Body of pancreas (tissue), 4 donors: ENCODE results near the gene ANKRD55.
"Not testable (repeated sequence)": the region's sequence is repeated elsewhere in the genome, so short reads cannot be mapped to it uniquely, and the experiment has no call there.

Source experiments
- POLR2A ChIP-seq, 3 donors: fragments of 450-650 bp; IDR thresholded peaks; one replicate each; pipeline ENCODE4 v1.6.1; 2016; ENCODE audit warnings: antibody characterized with exemption in 3 of 3, mild to moderate bottlenecking in 2 of 3
- TF ChIP-seq, protein P1 (sequence below), 7 experiments: fragments of 450-650 bp in 4 of 7; fragments of 200-600 bp in 3 of 7; sonication (generic) in 3 of 7; IDR thresholded peaks; one replicate each; pipeline ENCODE4 v1.5.1; 2016 to 2019; ENCODE audit warnings: antibody characterized with exemption in 7 of 7

DNA sequence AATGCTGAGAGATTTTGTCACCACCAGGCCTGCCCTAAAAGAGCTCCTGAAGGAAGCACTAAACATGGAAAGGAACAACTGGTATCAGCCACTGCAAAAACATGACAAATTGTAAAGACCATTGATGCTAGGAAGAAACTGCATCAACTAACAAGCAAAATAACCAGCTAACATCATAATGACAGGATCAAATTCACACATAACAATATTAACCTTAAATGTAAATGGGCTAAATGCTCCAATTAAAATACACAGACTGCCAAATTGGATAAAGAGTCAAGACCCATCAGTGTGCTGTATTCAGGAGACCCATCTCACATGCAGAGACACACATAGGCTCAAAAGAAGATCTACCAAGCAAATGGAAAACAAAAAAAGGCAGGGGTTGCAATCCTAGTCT, 9.8 kb downstream of the ANKRD55 start:
- TF ChIP-seq POLR2A (IDR thresholded peaks at IDR 0.05), result not testable (repeated sequence)
- TF ChIP-seq, protein P1, sequence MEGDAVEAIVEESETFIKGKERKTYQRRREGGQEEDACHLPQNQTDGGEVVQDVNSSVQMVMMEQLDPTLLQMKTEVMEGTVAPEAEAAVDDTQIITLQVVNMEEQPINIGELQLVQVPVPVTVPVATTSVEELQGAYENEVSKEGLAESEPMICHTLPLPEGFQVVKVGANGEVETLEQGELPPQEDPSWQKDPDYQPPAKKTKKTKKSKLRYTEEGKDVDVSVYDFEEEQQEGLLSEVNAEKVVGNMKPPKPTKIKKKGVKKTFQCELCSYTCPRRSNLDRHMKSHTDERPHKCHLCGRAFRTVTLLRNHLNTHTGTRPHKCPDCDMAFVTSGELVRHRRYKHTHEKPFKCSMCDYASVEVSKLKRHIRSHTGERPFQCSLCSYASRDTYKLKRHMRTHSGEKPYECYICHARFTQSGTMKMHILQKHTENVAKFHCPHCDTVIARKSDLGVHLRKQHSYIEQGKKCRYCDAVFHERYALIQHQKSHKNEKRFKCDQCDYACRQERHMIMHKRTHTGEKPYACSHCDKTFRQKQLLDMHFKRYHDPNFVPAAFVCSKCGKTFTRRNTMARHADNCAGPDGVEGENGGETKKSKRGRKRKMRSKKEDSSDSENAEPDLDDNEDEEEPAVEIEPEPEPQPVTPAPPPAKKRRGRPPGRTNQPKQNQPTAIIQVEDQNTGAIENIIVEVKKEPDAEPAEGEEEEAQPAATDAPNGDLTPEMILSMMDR (IDR thresholded peaks at IDR 0.05), result not testable (repeated sequence)
